ENCODE data around the gene WFIKKN2.

WFIKKN2 gene

GRCh38 chr17:50834429-50835300 lies 721 bp upstream of the WFIKKN2 start:
- no peak for DNase-seq (ENCODE audit: low read depth)

GRCh38 chr17:50836826-50837225 lies 1.4 kb downstream of the WFIKKN2 start:
- no peak for DNase-seq (ENCODE audit: low read depth)

- DNase-seq (ENCODE audit: low read depth), result no peak
These were observed 2.0 kb downstream of the WFIKKN2 start for GRCh38 chr17:50837286-50837979.

- no peak for DNase-seq (ENCODE audit: low read depth)
These were observed 2.9 kb downstream of the WFIKKN2 start for GRCh38 chr17:50837980-50838954.

GRCh38 chr17:50839591-50840310 lies 4.4 kb downstream of the WFIKKN2 start:
- no peak for DNase-seq (ENCODE audit: low read depth)

- no peak for DNase-seq (ENCODE audit: low read depth)
These were observed 5.0 kb downstream of the WFIKKN2 start for GRCh38 chr17:50840311-50840851.

- DNase-seq (ENCODE audit: low read depth), result no peak
These were observed 6.0 kb downstream of the WFIKKN2 start for GRCh38 chr17:50841277-50841948.

GRCh38 chr17:50841949-50842354 lies 6.6 kb downstream of the WFIKKN2 start:
- no peak for DNase-seq (ENCODE audit: low read depth)

- DNase-seq (ENCODE audit: low read depth), result no peak
These were observed 7.2 kb downstream of the WFIKKN2 start for GRCh38 chr17:50842506-50843149.

GRCh38 chr17:50843150-50843905 lies 7.9 kb downstream of the WFIKKN2 start:
- DNase-seq (ENCODE audit: low read depth), result no peak

GRCh38 chr17:50844117-50844700 lies 8.8 kb downstream of the WFIKKN2 start:
- DNase-seq (ENCODE audit: low read depth), result no peak

- no peak for DNase-seq (ENCODE audit: low read depth)
These were observed 10.1 kb downstream of the WFIKKN2 start for GRCh38 chr17:50845240-50846147.

- DNase-seq (ENCODE audit: low read depth), result no peak
These were observed 12.2 kb downstream of the WFIKKN2 start for GRCh38 chr17:50847566-50847965.

- no peak for DNase-seq (ENCODE audit: low read depth)
These were observed 12.7 kb downstream of the WFIKKN2 start for GRCh38 chr17:50848039-50848438.

GRCh38 chr17:50848711-50849110 lies 13.3 kb downstream of the WFIKKN2 start:
- no peak for DNase-seq (ENCODE audit: low read depth)

GRCh38 chr17:50850640-50851039 lies 15.3 kb downstream of the WFIKKN2 start:
- DNase-seq (ENCODE audit: low read depth), result no peak

- no peak for DNase-seq (ENCODE audit: low read depth)
These were observed 17.7 kb downstream of the WFIKKN2 start for GRCh38 chr17:50853015-50853615.

Data from stimulated activated CD8-positive, alpha-beta memory T cell treated with anti-CD3 and anti-CD28 coated beads, Interleukin-12 subunit alpha, Interleukin-12 subunit beta, amount 100 ng/mL, for 4 hours (primary cell).